ENCODE measurements around the gene PCSK7. TPM values are rescaled to one million over a fixed set of nuclear protein-coding genes. Genes with fewer than 3 reads are reported as not detected.

PCSK7 gene
- total and polyA plus RNA-seq, 2 of the 4 experiments (the other 2 are of a cell fraction) = 35.8 to 54.3 TPM

GRCh38 chr11:117183724-117184349 lies 48.0 kb downstream of the PCSK7 start:
- Histone ChIP-seq H2AFZ (replicated peaks; ENCODE audit: low read length, poor library complexity) (no peak overlapping the region), H4K20me1 (ENCODE audit: insufficient read depth, low read length) (no peaks in the 10 kb centered on the region; the same call in 1 of the 2 replicates), H3K9me3 (ENCODE audit: control insufficient read depth, insufficient read depth, low read length) (no peaks in the 10 kb centered on the region), H3K79me1 (ENCODE audit: low read depth in 1 of 2, low read length in 2 of 2) (peaks cover 21 to 25% of the 10 kb centered on the region in 2 experiments), H3K4me1 (ENCODE audit: control insufficient read depth, insufficient read depth, low read length) (peaks cover 8% of the 10 kb centered on the region), H3K36me3 (ENCODE audit: control insufficient read depth, insufficient read depth, low read length) (peaks cover 45% of the 10 kb centered on the region), H4K5ac (ENCODE audit: low read depth, low read length) (no peak overlapping the region), H2AK9ac (replicated peaks; ENCODE audit: low read depth, low read length, poor library complexity) (no peak overlapping the region), H3K4ac (ENCODE audit: low read depth, low read length) (no peak overlapping the region), H2BK20ac (ENCODE audit: low read depth, low read length) (no peak overlapping the region), H3K23ac (ENCODE audit: low read depth, low read length) (no peak overlapping the region), H3K56ac (ENCODE audit: extremely low read depth, insufficient read depth, low read length) (no peak overlapping the region), H3K27ac (ENCODE audit: insufficient read depth, low read length) (no peak overlapping the region), H3K4me3 (ENCODE audit: insufficient read depth, low read depth, low read length) (no peak overlapping the region), H3K18ac (ENCODE audit: low read depth, low read length) (no peak overlapping the region), H2BK15ac (ENCODE audit: low read depth, low read length) (no peak overlapping the region), H3K9me1 (ENCODE audit: insufficient read depth, low read length) (peaks cover 6% of the 10 kb centered on the region), H3K27me3 (ENCODE audit: control insufficient read depth, insufficient read depth, low read length) (no peaks in the 10 kb centered on the region), H4K8ac (ENCODE audit: low read depth in 2 of 2, low read length in 2 of 2) (no peak overlapping the region), H3K14ac (replicated peaks; ENCODE audit: low read depth, low read length) (no peak overlapping the region), H3K4me2 (ENCODE audit: low read depth, low read length) (no peak overlapping the region), H3K9ac (ENCODE audit: low read depth, low read length) (no peak overlapping the region), H2BK5ac (ENCODE audit: low read depth, low read length, poor library complexity, severe bottlenecking) (no peak overlapping the region), H2BK120ac (ENCODE audit: low read depth, low read length) (no peak overlapping the region), H2AK5ac (ENCODE audit: low read depth, low read length) (no peak overlapping the region), H4K91ac (ENCODE audit: insufficient read depth, low read depth, low read length) (no peak overlapping the region)
- DNase-seq (no peak), ATAC-seq (ENCODE audit: low read depth) (no peak)
- POLR2A ChIA-PET (ENCODE audit: unreplicated experiment) = no interaction called here
- TF ChIP-seq MAZ (IDR thresholded peaks at IDR 0.05; ENCODE audit: borderline replicate concordance, low read depth, low read length) (no peak), FOS (IDR thresholded peaks at IDR 0.05; ENCODE audit: low read depth, low read length) (no peak), MAFK (IDR thresholded peaks at IDR 0.05; ENCODE audit: low read depth, low read length) (no peak), USF2 (IDR thresholded peaks at IDR 0.05; ENCODE audit: low read depth, low read length) (no peak), NFE2L2 (IDR thresholded peaks at IDR 0.05; ENCODE audit: low read depth, low read length) (no peak), SMC3 (IDR thresholded peaks at IDR 0.05; ENCODE audit: low read depth, low read length) (no peak), RCOR1 (IDR thresholded peaks at IDR 0.05; ENCODE audit: insufficient replicate concordance, low read length) (no peak), POLR2A (IDR thresholded peaks at IDR 0.05; ENCODE audit: low read depth, low read length) (no peak), CTCF (conservative IDR thresholded peaks at IDR 0.05; ENCODE audit: low read depth, low read length) (no peak), BHLHE40 (IDR thresholded peaks at IDR 0.05; ENCODE audit: low read depth, low read length) (no peak)
- TF ChIP-seq, protein P1, sequence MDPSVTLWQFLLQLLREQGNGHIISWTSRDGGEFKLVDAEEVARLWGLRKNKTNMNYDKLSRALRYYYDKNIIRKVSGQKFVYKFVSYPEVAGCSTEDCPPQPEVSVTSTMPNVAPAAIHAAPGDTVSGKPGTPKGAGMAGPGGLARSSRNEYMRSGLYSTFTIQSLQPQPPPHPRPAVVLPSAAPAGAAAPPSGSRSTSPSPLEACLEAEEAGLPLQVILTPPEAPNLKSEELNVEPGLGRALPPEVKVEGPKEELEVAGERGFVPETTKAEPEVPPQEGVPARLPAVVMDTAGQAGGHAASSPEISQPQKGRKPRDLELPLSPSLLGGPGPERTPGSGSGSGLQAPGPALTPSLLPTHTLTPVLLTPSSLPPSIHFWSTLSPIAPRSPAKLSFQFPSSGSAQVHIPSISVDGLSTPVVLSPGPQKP (IDR thresholded peaks at IDR 0.05; ENCODE audit: borderline replicate concordance, low read depth, low read length) = no peak
- no TSS peak for BruUV-seq (replicated peaks)
- in situ Hi-C loops (cut with MboI; ENCODE audit: low sequenced_read_pairs) = no loop called here
- CTCF ChIA-PET = no interaction called here
- intact Hi-C loops (cut with micrococcal nuclease) = no loop called here
- dilution Hi-C loops (cut with HindIII; ENCODE audit: low sequenced_read_pairs, unreplicated experiment) = no loop called here
- WGBS, 2 experiments (ENCODE audit: extremely low coverage in 2 of 2, insufficient read length in 1 of 2) = 80% methylated on average over 1 of the region's 11 CpGs; no CpG with 5 or more reads in 1 of the 2 experiments
